ENCODE results near the gene TRPC1. TPM values are rescaled to one million over a fixed set of nuclear protein-coding genes. Genes with fewer than 3 reads are reported as not detected.

Gene TRPC1
- total RNA-seq, 1 donor from 2014 or later: 3.9 TPM

GRCh38 chr3:142768338-142768737 is 44.5 kb downstream of the TRPC1 start:
- no peak for FAIRE-seq
- no peak for DNase-seq (ENCODE audit: low read depth)
- no peak for TF ChIP-seq CTCF (IDR thresholded peaks at IDR 0.05; ENCODE audit: insufficient read depth, low read length, severe bottlenecking)
- Histone ChIP-seq H3K27me3 (ENCODE audit: control insufficient read depth, insufficient read depth, low read length) (no peaks in the 10 kb centered on the region), H3K36me3 (ENCODE audit: control insufficient read depth, insufficient read depth, low read length) (no peaks in the 10 kb centered on the region), H3K4me3 (ENCODE audit: low read depth, low read length) (no peak overlapping the region)

- Histone ChIP-seq H3K4me3 (ENCODE audit: low read depth, low read length) (no peak overlapping the region), H3K27me3 (ENCODE audit: control insufficient read depth, insufficient read depth, low read length) (no peaks in the 10 kb centered on the region), H3K36me3 (ENCODE audit: control insufficient read depth, insufficient read depth, low read length) (no peaks in the 10 kb centered on the region)
- FAIRE-seq (no peak), DNase-seq (ENCODE audit: low read depth) (no peak)
- no peak for TF ChIP-seq CTCF (IDR thresholded peaks at IDR 0.05; ENCODE audit: insufficient read depth, low read length, severe bottlenecking)
These were observed 54.1 kb downstream of the TRPC1 start for GRCh38 chr3:142777927-142778326.

- DNase-seq (ENCODE audit: low read depth) (no peak), FAIRE-seq (no peak)
- Histone ChIP-seq H3K27me3 (ENCODE audit: control insufficient read depth, insufficient read depth, low read length) (no peaks in the 10 kb centered on the region), H3K4me3 (ENCODE audit: low read depth, low read length) (no peak overlapping the region), H3K36me3 (ENCODE audit: control insufficient read depth, insufficient read depth, low read length) (no peaks in the 10 kb centered on the region)
- no peak for TF ChIP-seq CTCF (IDR thresholded peaks at IDR 0.05; ENCODE audit: insufficient read depth, low read length, severe bottlenecking)
These were observed 54.7 kb downstream of the TRPC1 start for GRCh38 chr3:142778541-142778940.

- peak; percentile 30 for DNase-seq (ENCODE audit: low read depth)
- Histone ChIP-seq H3K36me3 (ENCODE audit: control insufficient read depth, insufficient read depth, low read length) (no peaks in the 10 kb centered on the region), H3K27me3 (ENCODE audit: control insufficient read depth, insufficient read depth, low read length) (no peaks in the 10 kb centered on the region), H3K4me3 (ENCODE audit: low read depth, low read length) (no peak overlapping the region)
- no peak for TF ChIP-seq CTCF (IDR thresholded peaks at IDR 0.05; ENCODE audit: insufficient read depth, low read length, severe bottlenecking)
- no peak for FAIRE-seq
These were observed 55.8 kb downstream of the TRPC1 start for GRCh38 chr3:142779591-142779990.

GRCh38 chr3:142782616-142783015 is 58.8 kb downstream of the TRPC1 start:
- Histone ChIP-seq H3K36me3 (ENCODE audit: control insufficient read depth, insufficient read depth, low read length) (no peaks in the 10 kb centered on the region), H3K27me3 (ENCODE audit: control insufficient read depth, insufficient read depth, low read length) (no peaks in the 10 kb centered on the region), H3K4me3 (ENCODE audit: low read depth, low read length) (no peak overlapping the region)
- DNase-seq (ENCODE audit: low read depth) (no peak), FAIRE-seq (no peak)
- no peak for TF ChIP-seq CTCF (IDR thresholded peaks at IDR 0.05; ENCODE audit: insufficient read depth, low read length, severe bottlenecking)

- DNase-seq (ENCODE audit: low read depth): no peak
- no peak overlapping the region for H3K4me3 ChIP-seq (ENCODE audit: low read depth, low read length)
- TF ChIP-seq CTCF (IDR thresholded peaks at IDR 0.05; ENCODE audit: insufficient read depth, low read length, severe bottlenecking): no peak
- no peak for FAIRE-seq
- no peaks in the 10 kb centered on the region for H3K27me3 ChIP-seq (ENCODE audit: control insufficient read depth, insufficient read depth, low read length)
- no peaks in the 10 kb centered on the region for H3K36me3 ChIP-seq (ENCODE audit: control insufficient read depth, insufficient read depth, low read length)
These were observed 60.4 kb downstream of the TRPC1 start for GRCh38 chr3:142784228-142784627.

Measured in bronchial epithelial cell (primary cell).